ENCODE measurements around the gene CDCA7.

DNA sequence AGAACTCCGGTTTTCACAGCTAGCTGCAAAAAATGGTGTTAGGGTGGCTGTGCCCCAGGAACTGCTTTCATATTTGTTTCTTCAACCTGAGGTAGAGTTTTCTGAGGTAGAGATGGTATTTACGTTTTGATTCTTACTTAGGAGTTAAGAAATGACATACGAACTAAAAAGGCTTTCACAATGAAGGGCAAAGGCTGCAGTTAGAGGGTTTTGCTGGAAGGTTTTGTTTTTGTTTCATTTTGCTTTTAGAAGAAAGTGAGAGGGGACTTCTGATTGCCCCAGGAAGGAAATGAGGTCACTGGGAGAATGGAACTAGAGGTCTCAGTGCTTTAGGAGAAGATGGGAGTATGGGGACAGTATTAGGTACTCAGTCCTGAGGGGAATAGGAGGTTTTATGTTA lies 15.5 kb downstream of the CDCA7 start:
- TF ChIP-seq CTBP1 (IDR thresholded peaks at IDR 0.05; ENCODE audit: borderline replicate concordance) (no peak), BHLHE40 (IDR thresholded peaks at IDR 0.05; ENCODE audit: borderline replicate concordance) (no peak), TARDBP (IDR thresholded peaks at IDR 0.05) (no peak), LEF1 (IDR thresholded peaks at IDR 0.05; ENCODE audit: borderline replicate concordance) (no peak), FOXA1 (IDR thresholded peaks at IDR 0.05) (no peak), SUZ12 (IDR thresholded peaks at IDR 0.05) (no peak), NFRKB (IDR thresholded peaks at IDR 0.05) (no peak), FOXK2 (IDR thresholded peaks at IDR 0.05) (no peak), HDGF (IDR thresholded peaks at IDR 0.05; ENCODE audit: borderline replicate concordance) (no peak), FOXM1 (IDR thresholded peaks at IDR 0.05; ENCODE audit: borderline replicate concordance) (no peak), SP1 (IDR thresholded peaks at IDR 0.05) (no peak), ELF4 (IDR thresholded peaks at IDR 0.05) (no peak), ARNT (IDR thresholded peaks at IDR 0.05) (no peak), ZNF384 (IDR thresholded peaks at IDR 0.05) (no peak)

All from HEK293T (cell line).